ENCODE results near the gene MPI. TPM values are rescaled to one million over a fixed set of nuclear protein-coding genes. Genes with fewer than 3 reads are reported as not detected.
"Not testable (repeated sequence)": the region's sequence is repeated elsewhere in the genome, so short reads cannot be mapped to it uniquely, and the experiment has no call there.

Gene MPI
- total and polyA plus RNA-seq, 10 donors, result 16.4 to 49.9 (median 35.2) TPM

GRCh38 chr15:74885461-74885860 is 4.4 kb upstream of the MPI start:
- H3K4me1 ChIP-seq, result peaks cover 10 to 46% (median 31%) of the 10 kb centered on the region in 6 donors
- 88 to 96% (median 91%) methylated on average over 5 of the region's 5 CpGs for WGBS, 5 donors
- intact Hi-C loops (cut with DNase I; ENCODE audit: low total_unique reads), result no loop called here
- H3K27me3 ChIP-seq (replicated peaks in 1 of 7), result no peaks in the 10 kb centered on the region
- no peak for DNase-seq
- H3K36me3 ChIP-seq, result no peaks in the 10 kb centered on the region
- H3K9me3 ChIP-seq, result peaks cover 0 to 9% (median 0%) of the 10 kb centered on the region in 8 donors
- no peak overlapping the region for H3K27ac ChIP-seq
- H3K4me3 ChIP-seq, result no peak overlapping the region
- TF ChIP-seq POLR2AphosphoS5 (IDR thresholded peaks at IDR 0.05) (no peak), CTCF (IDR thresholded peaks at IDR 0.05 in 8 of 11, conservative IDR thresholded peaks at IDR 0.05 in 3 of 11) (no peak), POLR2A (IDR thresholded peaks at IDR 0.05) (no peak)

- H3K4me1 ChIP-seq, result peaks cover 13 to 68% (median 43%) of the 10 kb centered on the region in 6 donors
- H3K4me3 ChIP-seq; H3K27me3 ChIP-seq (replicated peaks in 1 of 7); DNase-seq; intact Hi-C loops (cut with DNase I; ENCODE audit: low total_unique reads); H3K9me3 ChIP-seq: not testable (repeated sequence)
- peaks cover 0 to 15% (median 4%) of the 10 kb centered on the region in 6 donors for H3K36me3 ChIP-seq
- peak overlapping the region in 1 of 8 donors; percentile 13 for H3K27ac ChIP-seq
- 56 to 82% (median 70%) methylated on average over 6 to 10 of the region's 10 CpGs for WGBS, 5 donors
Observed at GRCh38 chr15:74887537-74888193, 2.2 kb upstream of the MPI start.

DNA sequence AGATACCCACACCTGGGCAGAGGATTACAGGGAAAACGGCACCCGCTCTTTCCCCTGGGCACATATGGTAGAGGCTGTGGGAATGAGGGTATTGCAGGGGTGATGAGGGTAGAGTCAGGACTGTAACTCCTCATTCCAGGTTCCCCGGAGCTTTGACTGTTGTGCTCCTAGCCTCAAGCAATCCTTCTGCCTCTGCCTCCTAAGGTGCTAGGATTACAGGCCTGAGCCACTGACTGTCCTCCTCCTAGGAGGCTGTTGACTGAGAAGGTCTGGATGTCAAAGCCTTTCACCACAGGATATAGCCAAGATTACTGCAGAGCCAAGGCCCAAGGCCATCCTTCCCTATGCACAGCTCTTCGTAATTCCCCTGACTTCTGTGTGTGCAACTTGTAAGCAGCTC is 1.1 kb upstream of the MPI start:
- H3K4me1 ChIP-seq, result peaks cover 14 to 75% (median 51%) of the 10 kb centered on the region in 6 donors
- no peaks in the 10 kb centered on the region for H3K27me3 ChIP-seq (replicated peaks in 1 of 7)
- peak overlapping the region in 1 of 8 donors; percentile 95 for H3K4me3 ChIP-seq
- 77 to 91% (median 83%) methylated on average over 4 of the region's 4 CpGs for WGBS, 5 donors
- TF ChIP-seq POLR2A (IDR thresholded peaks at IDR 0.05) (no peak), POLR2AphosphoS5 (IDR thresholded peaks at IDR 0.05) (no peak), CTCF (IDR thresholded peaks at IDR 0.05 in 8 of 11, conservative IDR thresholded peaks at IDR 0.05 in 3 of 11) (no peak)
- intact Hi-C loops (cut with DNase I; ENCODE audit: low total_unique reads), result no loop called here
- H3K27ac ChIP-seq, result peak overlapping the region in 6 of 8 donors; percentile 77 to 93 (median 86)
- H3K36me3 ChIP-seq, result peaks cover 0 to 26% (median 10%) of the 10 kb centered on the region in 6 donors
- DNase-seq, result no peak
- no peaks in the 10 kb centered on the region for H3K9me3 ChIP-seq

GRCh38 chr15:74889390-74889882 is 406 bp upstream of the MPI start:
- 13 to 29% (median 22%) methylated on average over 8 of the region's 8 CpGs for WGBS, 5 donors
- peak; percentile 84 for DNase-seq
- TF ChIP-seq CTCF (IDR thresholded peaks at IDR 0.05 in 8 of 11, conservative IDR thresholded peaks at IDR 0.05 in 3 of 11) (peak in 1 of 11 experiments; percentile 30), POLR2AphosphoS5 (IDR thresholded peaks at IDR 0.05) (no peak)
- intact Hi-C loops (cut with DNase I; ENCODE audit: low total_unique reads), result no loop called here
- peaks cover 0 to 26% (median 10%) of the 10 kb centered on the region in 6 donors for H3K36me3 ChIP-seq
- H3K4me1 ChIP-seq, result peaks cover 14 to 74% (median 47%) of the 10 kb centered on the region in 6 donors
- no peaks in the 10 kb centered on the region for H3K27me3 ChIP-seq (replicated peaks in 1 of 7)
- H3K4me3 ChIP-seq, result peak overlapping the region; percentile 73 to 95 (median 80)
- H3K27ac ChIP-seq, result peak overlapping the region in 7 of 8 donors; percentile 77 to 93 (median 87)
- no peaks in the 10 kb centered on the region for H3K9me3 ChIP-seq
